GM19193 (cell line): ENCODE measurements around the gene CSAD.

ENCODE experiments used
- POLR2A ChIP-seq: IDR thresholded peaks from 4 replicates; pipeline ENCODE4 v1.6.1; 2011; ENCODE audit not compliant: insufficient read depth, insufficient read length; ENCODE audit errors: extremely low read depth

Gene CSAD

DNA sequence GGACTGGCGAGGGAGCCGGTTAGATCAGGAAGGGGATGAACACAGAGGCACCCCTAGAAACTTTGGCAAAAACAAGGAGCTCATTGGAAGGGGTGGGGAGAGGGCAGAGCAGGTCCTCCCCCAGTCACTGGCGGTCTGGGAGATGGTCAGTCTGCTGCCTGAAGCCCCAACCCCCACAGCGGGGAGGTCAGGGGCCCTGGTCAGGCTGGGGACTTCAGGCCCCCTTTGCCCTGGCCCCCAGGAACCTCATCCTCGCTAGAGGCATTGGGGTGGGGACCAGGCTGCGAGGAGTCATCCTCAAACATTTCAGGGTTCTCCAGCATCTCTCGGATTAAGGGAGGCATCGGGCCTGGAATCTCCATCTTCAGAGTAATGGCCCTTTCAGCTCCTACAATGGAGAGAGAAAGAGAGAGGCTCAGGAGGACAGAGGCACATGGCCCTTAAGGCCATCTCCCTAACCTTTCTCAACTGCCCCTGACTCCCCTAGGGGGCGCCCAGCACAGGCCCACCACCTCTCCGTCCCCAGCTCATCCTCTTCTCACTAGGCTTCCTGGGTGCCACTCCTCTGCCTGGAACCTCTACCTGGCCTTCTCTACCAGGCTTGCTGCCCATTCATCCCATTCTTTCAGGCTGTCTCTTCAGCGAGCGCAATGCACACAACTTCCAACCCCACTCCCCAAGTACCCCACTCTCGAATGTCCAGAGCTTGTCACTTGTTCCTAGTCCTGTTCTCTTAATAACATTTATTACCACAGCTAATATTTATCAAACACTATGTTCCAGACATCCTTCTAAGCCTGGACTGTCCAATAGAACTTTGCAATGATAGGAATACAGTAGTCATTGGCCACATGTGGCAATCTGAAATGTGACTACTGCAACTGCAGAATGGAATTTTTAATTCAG lies 31.0 kb upstream of the CSAD start:
- no peak for TF ChIP-seq POLR2A

- TF ChIP-seq POLR2A = no peak
These were observed 30.1 kb upstream of the CSAD start for GRCh38 chr12:53210843-53211242.

DNA sequence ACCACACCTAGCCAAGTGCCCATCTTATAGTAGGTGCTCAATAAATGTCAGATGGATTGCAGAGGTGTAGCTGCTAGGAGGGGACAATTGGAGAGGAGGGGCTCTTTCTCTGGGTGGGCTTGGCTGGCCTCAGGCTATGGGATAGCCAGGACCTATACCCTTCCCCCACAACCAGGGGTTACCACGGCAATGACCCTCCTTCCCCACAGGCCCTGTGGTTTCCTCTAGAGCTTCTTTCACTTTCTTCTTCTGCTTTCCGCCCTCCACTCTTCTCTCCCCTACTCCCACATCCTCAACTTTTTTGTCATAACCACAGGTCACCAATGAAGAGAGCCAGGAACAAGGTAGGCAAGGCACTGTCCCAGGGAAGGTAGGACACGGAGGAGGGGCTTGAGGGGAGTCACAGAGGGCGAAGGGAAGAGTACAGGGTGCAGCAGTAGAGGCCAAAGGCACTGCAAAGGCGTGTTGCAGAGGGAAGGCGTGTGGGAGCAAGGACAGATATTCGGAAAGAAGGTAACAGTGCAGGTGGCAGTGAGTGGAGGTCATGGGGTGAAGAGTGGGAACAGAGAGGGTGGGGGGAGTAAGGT lies 28.2 kb upstream of the CSAD start:
- peak; percentile 37 for TF ChIP-seq POLR2A

- no peak for TF ChIP-seq POLR2A
These were observed 27.7 kb upstream of the CSAD start for GRCh38 chr12:53208435-53208834.

GRCh38 chr12:53207042-53207441 lies 26.3 kb upstream of the CSAD start, which contains the start of gene ITGB7:
TSS of gene ITGB7 (minus strand) at chr12:53207251. CDS start at chr12:53200443, 6,808 bp downstream.
- peak; percentile 98 for TF ChIP-seq POLR2A

DNA sequence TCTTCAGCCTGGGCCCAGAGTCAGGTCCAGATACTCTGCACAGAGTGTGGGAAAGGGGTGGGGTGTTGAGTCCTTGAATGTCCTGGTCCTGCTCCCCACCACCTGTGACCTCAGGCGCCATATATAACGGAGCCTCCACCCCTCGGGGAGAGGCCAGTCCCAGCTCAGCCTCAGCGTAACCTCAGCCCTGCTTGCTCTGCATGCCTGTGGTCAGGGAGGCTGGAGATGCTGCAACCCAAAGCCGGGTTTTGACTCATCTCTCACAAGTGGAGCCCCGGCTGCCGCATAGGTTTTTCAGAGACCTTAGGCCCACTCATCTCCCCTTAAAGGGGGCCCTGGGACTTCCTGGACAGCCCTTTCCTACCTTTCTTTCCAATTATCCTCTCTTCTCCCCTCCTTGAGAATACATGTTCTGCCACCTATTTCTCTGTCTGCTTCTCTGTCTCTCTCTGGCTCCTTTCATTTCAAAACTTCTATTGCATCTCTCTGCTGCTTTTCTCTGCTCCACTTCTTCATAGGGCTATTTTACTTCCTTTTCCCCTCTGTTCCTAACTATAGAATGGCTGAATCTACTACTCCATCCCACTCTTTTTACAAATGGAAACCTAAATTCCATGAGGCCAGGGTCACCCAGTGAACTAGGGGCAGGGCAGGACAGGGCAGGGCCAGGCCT lies 25.2 kb upstream of the CSAD start:
- TF ChIP-seq POLR2A = peak; percentile 69

DNA sequence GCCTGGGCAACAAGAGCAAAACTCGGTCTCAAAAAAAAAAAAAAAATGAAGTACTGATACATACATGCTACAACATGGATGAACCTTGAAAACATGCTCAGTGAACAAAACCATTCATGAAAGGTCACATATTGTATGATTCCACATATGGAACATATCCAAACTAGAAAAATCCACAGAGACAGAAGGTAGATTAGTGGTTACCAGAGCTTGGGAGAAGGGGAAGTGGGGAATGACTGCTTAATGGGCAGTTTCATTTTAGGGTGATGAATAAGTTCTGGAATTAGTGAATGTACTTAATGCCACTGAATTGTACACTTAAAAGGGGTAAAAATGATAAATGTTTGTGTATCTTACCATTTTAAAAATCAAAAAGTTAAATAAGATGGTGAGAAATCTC lies 23.6 kb upstream of the CSAD start:
- no peak for TF ChIP-seq POLR2A

DNA sequence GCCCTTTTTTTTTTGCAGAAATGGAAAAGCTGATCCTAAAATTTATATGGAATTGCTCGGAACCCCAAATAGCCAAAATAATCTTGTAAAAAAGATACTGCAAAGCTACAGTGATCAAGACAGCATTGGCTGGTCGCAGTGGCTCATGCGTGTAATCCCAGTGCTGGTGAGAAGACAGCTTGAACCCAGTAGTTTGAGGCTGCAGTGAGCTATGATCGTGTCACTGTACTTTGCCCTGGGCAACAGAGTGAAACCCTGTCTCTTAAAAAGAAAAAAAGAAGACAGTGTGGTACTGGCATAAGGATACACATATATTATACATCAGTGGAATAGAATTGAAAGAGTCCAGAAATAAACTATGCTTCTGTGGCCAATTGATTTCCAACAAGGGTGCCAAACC lies 20.9 kb upstream of the CSAD start:
- no peak for TF ChIP-seq POLR2A

GRCh38 chr12:53201177-53201541 lies 20.4 kb upstream of the CSAD start:
- no peak for TF ChIP-seq POLR2A

DNA sequence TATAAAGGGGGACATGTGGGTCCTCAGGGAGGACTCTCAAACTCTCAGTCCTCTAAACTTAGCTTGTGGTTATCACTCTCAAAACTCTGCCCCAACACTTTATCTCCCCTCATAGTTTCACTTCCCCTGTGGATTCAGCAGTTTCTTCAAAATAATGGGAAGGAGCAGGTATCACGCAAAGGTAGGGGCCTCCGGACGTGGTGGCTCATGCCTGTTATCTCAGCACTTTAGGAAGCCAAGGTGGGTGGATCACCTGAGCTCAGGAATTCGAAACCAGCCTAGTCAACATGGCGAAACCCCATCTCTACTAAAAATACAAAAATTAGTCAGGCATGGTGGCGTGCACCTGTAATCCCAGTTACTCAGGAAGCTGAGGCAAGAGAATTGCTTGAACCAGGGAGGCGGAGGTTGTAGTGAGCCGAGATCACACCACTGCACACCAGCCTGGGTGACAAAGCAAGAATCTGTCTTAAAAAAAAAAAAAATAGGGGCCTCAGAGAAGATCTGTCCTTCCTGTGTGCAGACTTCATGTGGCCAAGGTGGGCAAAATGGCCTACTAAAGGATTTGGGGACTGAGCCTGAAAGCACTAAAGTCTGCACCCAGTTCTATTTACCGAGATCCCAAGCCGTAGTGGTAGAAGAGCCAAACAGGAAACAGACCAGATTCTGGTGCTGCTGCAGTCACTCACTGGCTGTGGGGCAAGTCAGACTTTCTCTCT lies 19.9 kb upstream of the CSAD start:
- TF ChIP-seq POLR2A = no peak

- TF ChIP-seq POLR2A = no peak
These were observed 19.4 kb upstream of the CSAD start for GRCh38 chr12:53200107-53200457.

DNA sequence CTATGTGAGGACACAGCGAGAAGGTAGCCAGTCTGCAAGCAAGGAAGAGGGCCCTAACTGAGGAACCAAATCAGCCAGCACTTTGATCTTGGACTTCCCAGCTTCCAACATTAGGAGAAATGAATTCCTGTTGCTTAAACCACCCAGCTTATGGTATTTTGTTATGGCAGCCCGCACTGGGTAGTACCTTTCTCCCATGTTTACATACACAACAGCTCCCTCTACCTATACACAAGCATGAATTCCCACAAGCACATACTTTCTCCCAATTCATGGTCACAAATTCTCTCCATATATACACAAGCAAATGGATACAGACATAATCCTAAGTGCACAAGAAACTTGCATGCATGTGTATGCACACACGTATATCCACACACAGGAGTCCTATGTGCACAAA lies 19.0 kb upstream of the CSAD start:
- TF ChIP-seq POLR2A = no peak

- TF ChIP-seq POLR2A = no peak
These were observed 17.9 kb upstream of the CSAD start for GRCh38 chr12:53198486-53199110.

DNA sequence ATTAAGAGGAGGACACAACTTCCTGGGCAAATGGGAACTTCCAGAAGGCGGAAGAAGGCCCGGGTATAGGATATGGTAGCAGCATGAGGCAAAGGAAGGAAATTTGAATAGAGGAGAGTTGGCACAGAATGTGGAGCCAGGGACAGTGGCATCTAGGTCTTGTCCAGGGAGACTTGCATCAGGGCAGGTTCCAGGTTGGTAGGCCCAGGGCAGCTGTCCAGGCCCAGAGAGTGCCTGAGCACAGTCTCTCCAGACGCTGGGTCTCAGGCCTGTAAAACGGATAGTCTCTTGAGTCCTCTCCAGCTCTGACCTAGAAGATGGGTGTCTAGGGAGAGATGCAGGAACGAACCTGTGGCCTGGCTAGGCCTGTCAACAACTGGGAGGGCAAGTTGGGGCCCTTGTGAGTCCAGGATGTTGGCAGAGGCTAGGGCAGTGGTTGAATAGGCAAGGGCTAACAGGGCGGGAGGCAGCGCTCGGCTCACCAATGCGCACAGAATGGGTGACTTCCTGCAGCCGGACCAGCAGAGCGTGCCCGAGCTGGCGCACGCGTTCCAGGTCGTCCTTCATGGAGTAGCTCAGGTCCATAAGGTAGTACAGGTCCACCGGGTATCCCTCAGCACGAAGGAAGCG lies 16.4 kb upstream of the CSAD start:
- no peak for TF ChIP-seq POLR2A
